Thyroid gland (tissue), 4 donors: ENCODE results near the gene BCL11B. TPM values are rescaled to one million over a fixed set of nuclear protein-coding genes. Genes with fewer than 3 reads are reported as not detected.

Experiments
- DNase-seq, 2 donors: peaks; one replicate each; pipeline ENCODE4 v3.0.0-alpha.2; 2019
- H3K27ac ChIP-seq, 3 donors: fragments of 200-600 bp; sonication (generic); 1 replicate in 2 of 3; 2 replicates in 1 of 3; pipeline ENCODE4 v1.5.1; 2016 to 2019; ENCODE audit warnings: mild to moderate bottlenecking in 1 of 3, moderate library complexity in 1 of 3
- H3K27me3 ChIP-seq: fragments of 200-600 bp; sonication (generic); one replicate; pipeline ENCODE4 v1.5.1; 2019
- H3K36me3 ChIP-seq, 2 donors: fragments of 200-600 bp; sonication (generic); one replicate each; pipeline ENCODE4 v1.5.1; 2016 to 2019
- H3K4me1 ChIP-seq, 2 donors: fragments of 200-600 bp; sonication (generic); one replicate each; pipeline ENCODE4 v1.5.1; 2017 to 2019
- H3K4me3 ChIP-seq, 3 donors: fragments of 200-600 bp; sonication (generic); replicated peaks in 1 of 3; 1 replicate in 2 of 3; 2 replicates in 1 of 3; pipeline ENCODE4 v1.5.1; 2016; ENCODE audit warnings: mild to moderate bottlenecking in 1 of 3
- H3K9me3 ChIP-seq: fragments of 200-600 bp; sonication (generic); one replicate; pipeline ENCODE4 v1.5.1; 2017
- CTCF ChIP-seq, 6 experiments: fragments of 200-600 bp in 3 of 6; fragments of 450-650 bp in 3 of 6; sonication (generic) in 3 of 6; IDR thresholded peaks; one replicate each; pipeline ENCODE4 v1.5.1; 2016 to 2019; ENCODE audit warnings: antibody characterized with exemption in 6 of 6, mild to moderate bottlenecking in 2 of 6, inconsistent platforms in 1 of 6, moderate library complexity in 1 of 6
- POLR2A ChIP-seq, 2 donors: fragments of 450-650 bp; IDR thresholded peaks; one replicate each; pipeline ENCODE4 v1.6.1; 2017; ENCODE audit warnings: antibody characterized with exemption in 2 of 2, mild to moderate bottlenecking in 2 of 2, moderate library complexity in 1 of 2
- WGBS, 2 donors: methylation state at CpG; one replicate each; pipeline ENCODE4 v1.1.5; 2017; 5-methylcytosine and 5-hydroxymethylcytosine counted together
- intact Hi-C: fragments of 100-400 bp; cut with DNase I; formaldehyde crosslinking; loops from one replicate; pipeline ENCODE4 v1.15.1; 2023
- total RNA-seq, 4 donors: library from RNA; depleted of rRNA; stranded (reverse); fragments of >200 nt; gene quantifications; one replicate each; pipeline ENCODE4 v1.2.3, GENCODE V29; 2016

Gene BCL11B
- total RNA-seq, 4 donors from 2014 or later, result 0.81 to 4.3 (median 2.3) TPM

GRCh38 chr14:99212646-99213045 lies 59.4 kb downstream of the BCL11B start:
- DNase-seq, result no peak
- no peaks in the 10 kb centered on the region for H3K9me3 ChIP-seq
- no peak for TF ChIP-seq CTCF (IDR thresholded peaks at IDR 0.05)
- no peak for TF ChIP-seq POLR2A (IDR thresholded peaks at IDR 0.05)
- no peak overlapping the region for H3K4me3 ChIP-seq
- intact Hi-C loops, result no loop called here
- peaks cover 11 to 15% of the 10 kb centered on the region in 2 donors for H3K4me1 ChIP-seq
- H3K27me3 ChIP-seq, result no peaks in the 10 kb centered on the region
- WGBS, 2 donors, result no CpG with 5 or more reads among the region's 3 CpGs
- H3K27ac ChIP-seq, result no peak overlapping the region
- no peaks in the 10 kb centered on the region for H3K36me3 ChIP-seq

DNA sequence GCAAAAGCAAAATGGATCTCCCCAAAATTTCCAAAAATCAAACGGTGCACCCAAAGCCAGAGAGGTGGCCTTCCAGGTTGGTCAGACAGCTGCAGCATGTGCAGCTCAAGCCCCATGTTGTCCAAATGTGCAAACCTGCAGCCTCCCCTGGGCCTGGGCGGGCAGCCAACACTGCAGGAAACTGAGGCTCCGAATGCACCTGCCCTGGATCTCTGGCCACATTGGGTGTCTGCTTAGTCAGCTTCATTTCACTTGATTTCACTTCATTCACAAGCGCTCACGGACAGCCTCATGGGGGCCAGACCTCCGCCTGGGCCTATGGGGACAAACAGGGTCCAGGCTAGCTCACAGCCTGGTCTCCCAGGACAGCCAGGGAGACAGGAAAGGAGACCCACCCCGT lies 59.8 kb downstream of the BCL11B start:
- intact Hi-C loops, result no loop called here
- H3K9me3 ChIP-seq, result no peaks in the 10 kb centered on the region
- no peak for DNase-seq
- no peak overlapping the region for H3K27ac ChIP-seq
- WGBS, 2 donors, result 92 to 93% methylated on average over 6 to 7 of the region's 7 CpGs
- peaks cover 11 to 15% of the 10 kb centered on the region in 2 donors for H3K4me1 ChIP-seq
- TF ChIP-seq CTCF (IDR thresholded peaks at IDR 0.05) (no peak), POLR2A (IDR thresholded peaks at IDR 0.05) (no peak)
- H3K36me3 ChIP-seq, result no peaks in the 10 kb centered on the region
- no peaks in the 10 kb centered on the region for H3K27me3 ChIP-seq
- no peak overlapping the region for H3K4me3 ChIP-seq

- 81 to 86% methylated on average over 7 of the region's 9 CpGs for WGBS, 2 donors
- intact Hi-C loops, result no loop called here
- Histone ChIP-seq H3K27me3 (no peaks in the 10 kb centered on the region), H3K9me3 (no peaks in the 10 kb centered on the region), H3K4me1 (peaks cover 11 to 14% of the 10 kb centered on the region in 2 donors), H3K27ac (no peak overlapping the region), H3K36me3 (no peaks in the 10 kb centered on the region), H3K4me3 (no peak overlapping the region)
- no peak for DNase-seq
- TF ChIP-seq POLR2A (IDR thresholded peaks at IDR 0.05) (no peak), CTCF (IDR thresholded peaks at IDR 0.05) (no peak)
Observed at GRCh38 chr14:99211410-99211809, 60.6 kb downstream of the BCL11B start.

DNA sequence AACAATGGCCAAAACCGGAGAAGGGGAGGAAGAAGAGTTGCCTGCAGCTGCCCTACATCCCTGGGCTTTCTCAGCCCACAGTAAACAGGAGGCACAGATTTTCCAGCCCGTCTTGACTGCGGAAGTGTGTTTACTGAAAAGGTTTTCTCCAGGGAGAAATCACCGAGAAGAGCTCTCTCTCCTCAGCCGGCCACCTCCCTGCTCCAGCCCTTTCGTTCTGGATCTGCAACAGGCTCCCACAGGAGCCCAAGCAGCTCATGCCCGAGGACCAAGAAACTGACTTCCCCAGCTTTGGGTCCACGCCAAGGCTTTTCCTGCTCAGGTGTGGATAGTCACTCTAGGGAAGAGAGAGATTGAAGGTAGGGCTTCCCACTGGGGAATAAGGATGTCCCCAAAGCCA lies 61.7 kb downstream of the BCL11B start:
- Histone ChIP-seq H3K9me3 (no peaks in the 10 kb centered on the region), H3K4me1 (peaks cover 4 to 6% of the 10 kb centered on the region in 2 donors), H3K27ac (no peak overlapping the region), H3K36me3 (no peaks in the 10 kb centered on the region), H3K27me3 (no peaks in the 10 kb centered on the region), H3K4me3 (no peak overlapping the region)
- 65 to 80% methylated on average over 8 of the region's 8 CpGs for WGBS, 2 donors
- no peak for DNase-seq
- intact Hi-C loops, result no loop called here
- TF ChIP-seq POLR2A (IDR thresholded peaks at IDR 0.05) (no peak), CTCF (IDR thresholded peaks at IDR 0.05) (no peak)

DNA sequence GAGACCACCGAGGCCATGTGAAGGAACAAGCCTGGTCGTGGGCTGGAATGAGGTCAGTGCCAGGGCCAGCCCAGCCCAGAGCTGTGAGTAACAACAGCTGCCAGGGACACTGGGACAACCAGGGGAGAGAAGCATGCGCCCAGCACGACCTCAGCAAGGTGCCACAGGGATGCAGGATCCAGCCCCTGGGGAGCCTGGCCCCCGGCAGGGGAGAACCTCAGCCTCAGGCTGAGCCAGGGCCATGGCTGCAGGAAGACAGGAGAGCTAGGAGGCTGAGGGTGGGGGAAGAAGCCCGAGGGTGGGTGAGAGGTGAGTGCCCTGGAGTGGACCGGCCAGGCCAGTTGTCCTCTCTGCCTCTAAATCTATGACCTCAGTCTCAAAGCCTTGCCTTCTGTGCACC lies 62.6 kb downstream of the BCL11B start:
- TF ChIP-seq POLR2A (IDR thresholded peaks at IDR 0.05) (no peak), CTCF (IDR thresholded peaks at IDR 0.05) (no peak)
- H3K4me3 ChIP-seq, result no peak overlapping the region
- no peaks in the 10 kb centered on the region for H3K9me3 ChIP-seq
- no peak for DNase-seq
- intact Hi-C loops, result no loop called here
- no peak overlapping the region for H3K27ac ChIP-seq
- no peaks in the 10 kb centered on the region for H3K36me3 ChIP-seq
- H3K27me3 ChIP-seq, result no peaks in the 10 kb centered on the region
- H3K4me1 ChIP-seq, result no peaks in the 10 kb centered on the region
- 85 to 86% methylated on average over 6 to 7 of the region's 7 CpGs for WGBS, 2 donors
